Measurements from ENCODE around the gene CCM2.

CCM2 gene

GRCh38 chr7:45101748-45102147 lies 101.7 kb downstream of the CCM2 start:
- no peak overlapping the region for H3K27ac ChIP-seq
- TF ChIP-seq ZFX (IDR thresholded peaks at IDR 0.05) (no peak), CTCF (conservative IDR thresholded peaks at IDR 0.05) (no peak)

GRCh38 chr7:45102785-45103712 lies 103.0 kb downstream of the CCM2 start:
- H3K27ac ChIP-seq, result no peak overlapping the region
- no peak for TF ChIP-seq ZFX (IDR thresholded peaks at IDR 0.05)
- TF ChIP-seq CTCF (conservative IDR thresholded peaks at IDR 0.05), result no peak

GRCh38 chr7:45103958-45104843 lies 104.2 kb downstream of the CCM2 start:
- TF ChIP-seq ZFX (IDR thresholded peaks at IDR 0.05), result no peak
- TF ChIP-seq CTCF (conservative IDR thresholded peaks at IDR 0.05), result no peak
- no peak overlapping the region for H3K27ac ChIP-seq

- TF ChIP-seq ZFX (IDR thresholded peaks at IDR 0.05) (no peak), CTCF (conservative IDR thresholded peaks at IDR 0.05) (no peak)
- no peak overlapping the region for H3K27ac ChIP-seq
Measured at GRCh38 chr7:45104844-45105587, 105.0 kb downstream of the CCM2 start.

GRCh38 chr7:45105588-45106188 lies 105.7 kb downstream of the CCM2 start:
- TF ChIP-seq CTCF (conservative IDR thresholded peaks at IDR 0.05) (no peak), ZFX (IDR thresholded peaks at IDR 0.05) (no peak)
- no peak overlapping the region for H3K27ac ChIP-seq

GRCh38 chr7:45106820-45107219 lies 106.8 kb downstream of the CCM2 start:
- no peak for TF ChIP-seq ZFX (IDR thresholded peaks at IDR 0.05)
- no peak for TF ChIP-seq CTCF (conservative IDR thresholded peaks at IDR 0.05)
- H3K27ac ChIP-seq, result no peak overlapping the region
